Measurements from ENCODE around the gene RNF114. TPM values are rescaled to one million over a fixed set of nuclear protein-coding genes. Genes with fewer than 3 reads are reported as not detected.
A peak's percentile ranks its signal among the peaks of the same experiment; 100 is the strongest.

Gene RNF114
- polyA plus RNA-seq, 3 donors, result 128 to 164 (median 146) TPM

DNA sequence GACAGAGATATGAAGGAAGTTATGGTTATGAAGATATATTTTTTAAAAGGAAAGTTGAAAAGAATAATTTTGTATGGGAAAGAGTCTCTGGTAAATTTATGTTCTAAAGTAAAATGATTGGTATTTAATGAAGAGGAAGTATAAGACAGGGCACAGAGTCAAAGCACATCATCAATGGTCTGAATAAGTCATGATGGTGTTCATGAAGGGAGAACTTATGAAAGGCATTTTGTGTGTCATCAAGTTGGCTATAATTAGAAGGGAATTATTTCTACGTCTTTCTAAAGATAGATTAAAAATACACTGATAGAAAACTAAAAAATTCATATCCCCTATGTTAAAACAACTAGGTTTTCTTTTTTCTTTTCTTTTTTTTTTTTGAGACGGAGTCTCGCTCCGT lies 25.2 kb downstream of the RNF114 start:
- H3K4me3 Mint-ChIP-seq, result no peak overlapping the region
- no peaks in the 10 kb centered on the region for H3K27me3 ChIP-seq (ENCODE audit: control insufficient read depth in 2 of 2, insufficient read depth in 2 of 2, low read length in 2 of 2)
- H3K79me2 ChIP-seq (ENCODE audit: insufficient read depth, low read length), result no peaks in the 10 kb centered on the region
- no peak overlapping the region for H3K9ac ChIP-seq (ENCODE audit: insufficient read depth, low read length, poor library complexity, severe bottlenecking)
- WGBS (ENCODE audit: insufficient coverage), result no CpG with 5 or more reads among the region's 4 CpGs
- no peak overlapping the region for H3K4me2 ChIP-seq (replicated peaks; ENCODE audit: extremely low read depth, low read length, poor library complexity, severe bottlenecking)
- intact Hi-C loops (cut with micrococcal nuclease), result no loop called here
- H3K4me1 Mint-ChIP-seq, result peaks cover 15% of the 10 kb centered on the region
- H3K36me3 ChIP-seq (replicated peaks in 1 of 2; ENCODE audit: control insufficient read depth in 1 of 2, insufficient read depth in 2 of 2, low read length in 2 of 2), result peaks cover 6 to 34% of the 10 kb centered on the region in 2 donors
- peaks cover 10 to 16% of the 10 kb centered on the region in 2 donors for H3K4me1 ChIP-seq (ENCODE audit: control insufficient read depth in 1 of 2, insufficient read depth in 2 of 2, low read length in 2 of 2)
- peaks cover 13% of the 10 kb centered on the region for H4K20me1 ChIP-seq (ENCODE audit: insufficient read depth, low read length)
- TF ChIP-seq, protein P1, sequence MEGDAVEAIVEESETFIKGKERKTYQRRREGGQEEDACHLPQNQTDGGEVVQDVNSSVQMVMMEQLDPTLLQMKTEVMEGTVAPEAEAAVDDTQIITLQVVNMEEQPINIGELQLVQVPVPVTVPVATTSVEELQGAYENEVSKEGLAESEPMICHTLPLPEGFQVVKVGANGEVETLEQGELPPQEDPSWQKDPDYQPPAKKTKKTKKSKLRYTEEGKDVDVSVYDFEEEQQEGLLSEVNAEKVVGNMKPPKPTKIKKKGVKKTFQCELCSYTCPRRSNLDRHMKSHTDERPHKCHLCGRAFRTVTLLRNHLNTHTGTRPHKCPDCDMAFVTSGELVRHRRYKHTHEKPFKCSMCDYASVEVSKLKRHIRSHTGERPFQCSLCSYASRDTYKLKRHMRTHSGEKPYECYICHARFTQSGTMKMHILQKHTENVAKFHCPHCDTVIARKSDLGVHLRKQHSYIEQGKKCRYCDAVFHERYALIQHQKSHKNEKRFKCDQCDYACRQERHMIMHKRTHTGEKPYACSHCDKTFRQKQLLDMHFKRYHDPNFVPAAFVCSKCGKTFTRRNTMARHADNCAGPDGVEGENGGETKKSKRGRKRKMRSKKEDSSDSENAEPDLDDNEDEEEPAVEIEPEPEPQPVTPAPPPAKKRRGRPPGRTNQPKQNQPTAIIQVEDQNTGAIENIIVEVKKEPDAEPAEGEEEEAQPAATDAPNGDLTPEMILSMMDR (IDR thresholded peaks at IDR 0.05), result no peak
- peaks cover 0 to 2% (median 0%) of the 10 kb centered on the region in 3 donors for H3K27me3 Mint-ChIP-seq (ENCODE audit: low read depth in 3 of 3)
- H3K9me3 Mint-ChIP-seq, result no peaks in the 10 kb centered on the region
- peak overlapping the region in 1 of 7 donors; percentile 47 for H3K27ac Mint-ChIP-seq
- no peak overlapping the region for H2AFZ ChIP-seq (ENCODE audit: insufficient read depth, low read depth, low read length, poor library complexity, severe bottlenecking)
- H3K9me3 ChIP-seq (replicated peaks in 1 of 2; ENCODE audit: control insufficient read depth in 1 of 2, insufficient read depth in 1 of 2, low read length in 2 of 2), result no peaks in the 10 kb centered on the region
- no peak for DNase-seq
- peaks cover 29 to 56% of the 10 kb centered on the region in 2 donors for H3K36me3 Mint-ChIP-seq
- no peak overlapping the region for H3K4me3 ChIP-seq (replicated peaks in 1 of 3; ENCODE audit: low read depth in 2 of 3, low read length in 3 of 3)
- H3K27ac ChIP-seq (ENCODE audit: low read depth in 1 of 2, low read length in 2 of 2), result no peak overlapping the region

DNA sequence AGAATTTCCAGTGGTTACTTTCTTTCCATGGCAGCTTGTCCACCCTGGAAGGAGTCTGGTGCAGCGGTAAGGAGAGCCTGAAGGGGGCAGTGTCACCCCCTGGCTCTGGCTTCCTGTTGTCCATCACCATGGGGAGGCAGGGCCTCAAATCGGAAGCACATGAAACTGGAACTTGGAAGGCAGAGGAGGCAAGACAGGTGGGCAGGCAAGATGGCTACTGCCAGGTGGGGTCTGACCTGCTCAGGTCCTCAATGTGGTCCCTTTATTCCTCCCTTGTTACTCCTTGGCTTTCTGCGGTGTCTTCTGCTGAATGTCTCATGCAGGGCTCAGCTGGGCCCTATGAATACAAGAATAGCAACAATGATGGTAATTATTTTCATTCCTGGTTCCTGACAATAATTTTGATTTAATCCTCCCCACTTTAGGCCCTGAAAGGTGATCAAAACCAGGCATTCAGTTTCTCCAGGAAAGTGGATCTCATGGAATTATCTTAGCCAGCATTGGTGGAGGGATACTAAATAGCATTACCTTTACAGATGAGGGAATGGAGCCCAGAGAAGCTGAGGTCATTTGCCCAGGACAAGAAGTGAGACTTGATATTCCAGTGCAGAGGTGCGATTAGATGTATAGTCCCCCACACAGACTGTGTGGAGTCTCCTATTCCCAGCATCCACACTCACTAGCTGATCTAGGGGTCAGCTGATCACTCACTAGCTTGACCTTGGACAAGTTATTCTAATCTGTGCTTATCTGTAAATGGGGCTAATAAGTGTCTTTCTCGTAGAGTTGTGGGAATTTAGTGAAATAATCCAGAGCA lies 29.0 kb downstream of the RNF114 start:
- Histone ChIP-seq H3K36me3 (replicated peaks in 1 of 2; ENCODE audit: control insufficient read depth in 1 of 2, insufficient read depth in 2 of 2, low read length in 2 of 2) (peaks cover 0 to 1% of the 10 kb centered on the region in 2 donors), H3K4me3 (replicated peaks in 1 of 3; ENCODE audit: low read depth in 2 of 3, low read length in 3 of 3) (no peak overlapping the region), H3K9ac (ENCODE audit: insufficient read depth, low read length, poor library complexity, severe bottlenecking) (no peak overlapping the region), H3K27me3 (ENCODE audit: control insufficient read depth in 2 of 2, insufficient read depth in 2 of 2, low read length in 2 of 2) (no peaks in the 10 kb centered on the region), H3K4me1 (ENCODE audit: control insufficient read depth in 1 of 2, insufficient read depth in 2 of 2, low read length in 2 of 2) (peaks cover 10 to 16% of the 10 kb centered on the region in 2 donors), H3K27ac (ENCODE audit: low read depth in 1 of 2, low read length in 2 of 2) (peak overlapping the region in 1 of 2 donors; percentile 9), H3K9me3 (replicated peaks in 1 of 2; ENCODE audit: control insufficient read depth in 1 of 2, insufficient read depth in 1 of 2, low read length in 2 of 2) (no peaks in the 10 kb centered on the region), H2AFZ (ENCODE audit: insufficient read depth, low read depth, low read length, poor library complexity, severe bottlenecking) (no peak overlapping the region), H4K20me1 (ENCODE audit: insufficient read depth, low read length) (peaks cover 9% of the 10 kb centered on the region), H3K4me2 (replicated peaks; ENCODE audit: extremely low read depth, low read length, poor library complexity, severe bottlenecking) (no peak overlapping the region), H3K79me2 (ENCODE audit: insufficient read depth, low read length) (no peaks in the 10 kb centered on the region)
- WGBS (ENCODE audit: insufficient coverage), result 72% methylated on average over 3 of the region's 5 CpGs
- H3K36me3 Mint-ChIP-seq, result peaks cover 6 to 20% of the 10 kb centered on the region in 2 donors
- intact Hi-C loops (cut with micrococcal nuclease), result no loop called here
- peak overlapping the region in 3 of 7 donors; percentile 49 to 66 (median 65) for H3K27ac Mint-ChIP-seq
- TF ChIP-seq, protein P1 (IDR thresholded peaks at IDR 0.05), result peak; percentile 79
- no peaks in the 10 kb centered on the region for H3K9me3 Mint-ChIP-seq
- H3K4me1 Mint-ChIP-seq, result peaks cover 14% of the 10 kb centered on the region
- DNase-seq, result peak; percentile 36 to 55 (median 40)
- peaks cover 0 to 2% (median 0%) of the 10 kb centered on the region in 3 donors for H3K27me3 Mint-ChIP-seq (ENCODE audit: low read depth in 3 of 3)
- H3K4me3 Mint-ChIP-seq, result no peak overlapping the region

All from CD14-positive monocyte (primary cell).